NCI-H146 (cell line): Measurements from ENCODE around the gene TARS3.

ENCODE experiments used
- DNase-seq: peaks from one replicate; lab custom pipeline; 2025; lab: John Stamatoyannopoulos, UW

Gene TARS3

GRCh38 chr15:101623367-101624304, 100.6 kb downstream of the TARS3 start:
- no peak for DNase-seq

GRCh38 chr15:101621961-101622360, 102.3 kb downstream of the TARS3 start:
- DNase-seq, result no peak

GRCh38 chr15:101620671-101621070, 103.6 kb downstream of the TARS3 start:
- DNase-seq, result no peak

GRCh38 chr15:101619615-101619865, 104.7 kb downstream of the TARS3 start:
- DNase-seq, result no peak

GRCh38 chr15:101618851-101619614, 105.2 kb downstream of the TARS3 start:
- no peak for DNase-seq

GRCh38 chr15:101618076-101618475, 106.2 kb downstream of the TARS3 start:
- no peak for DNase-seq

GRCh38 chr15:101617390-101617965, 106.8 kb downstream of the TARS3 start:
- no peak for DNase-seq

GRCh38 chr15:101615986-101616848, 108.1 kb downstream of the TARS3 start:
- DNase-seq, result peak; percentile 42

- no peak for DNase-seq
These were observed 108.8 kb downstream of the TARS3 start for GRCh38 chr15:101615414-101615985.

- no peak for DNase-seq
These were observed 109.5 kb downstream of the TARS3 start for GRCh38 chr15:101614761-101615160.

GRCh38 chr15:101614001-101614585, 110.2 kb downstream of the TARS3 start:
- DNase-seq, result peak; percentile 23

- DNase-seq, result peak; percentile 42
These were observed 110.9 kb downstream of the TARS3 start for GRCh38 chr15:101613130-101614000.

- no peak for DNase-seq
These were observed 111.6 kb downstream of the TARS3 start for GRCh38 chr15:101612676-101613075.

GRCh38 chr15:101611580-101612299, 112.5 kb downstream of the TARS3 start:
- no peak for DNase-seq

- no peak for DNase-seq
These were observed 113.3 kb downstream of the TARS3 start for GRCh38 chr15:101611007-101611406.

- no peak for DNase-seq
These were observed 113.7 kb downstream of the TARS3 start for GRCh38 chr15:101610611-101611000.

- no peak for DNase-seq
These were observed 114.3 kb downstream of the TARS3 start for GRCh38 chr15:101609742-101610610.

GRCh38 chr15:101608201-101608600, 116.1 kb downstream of the TARS3 start:
- DNase-seq, result peak; percentile 37

- DNase-seq, result no peak
These were observed 117.2 kb downstream of the TARS3 start for GRCh38 chr15:101607108-101607507.
